AG09309 (cell line): ENCODE data around the gene SIAH3.
"Not testable (repeated sequence)": the region's sequence is repeated elsewhere in the genome, so short reads cannot be mapped to it uniquely, and the experiment has no call there.

Experiments
- DNase-seq: peaks from one replicate; pipeline ENCODE4 v3.0.0-alpha.2; 2010; ENCODE audit warnings: low read depth
- H3K4me3 ChIP-seq: 2 replicates; pipeline ENCODE4 v1.5.1; 2011; ENCODE audit warnings: mild to moderate bottlenecking, low read depth, low read length, moderate library complexity; ENCODE audit not compliant: control insufficient read depth
- TF ChIP-seq, protein P1 (sequence below): IDR thresholded peaks from 2 replicates; pipeline ENCODE4 v1.5.1; 2011; ENCODE audit warnings: mild to moderate bottlenecking, low read depth, low read length, inconsistent platforms; ENCODE audit not compliant: insufficient read depth, control insufficient read depth; ENCODE audit errors: missing control alignments

SIAH3 gene

DNA sequence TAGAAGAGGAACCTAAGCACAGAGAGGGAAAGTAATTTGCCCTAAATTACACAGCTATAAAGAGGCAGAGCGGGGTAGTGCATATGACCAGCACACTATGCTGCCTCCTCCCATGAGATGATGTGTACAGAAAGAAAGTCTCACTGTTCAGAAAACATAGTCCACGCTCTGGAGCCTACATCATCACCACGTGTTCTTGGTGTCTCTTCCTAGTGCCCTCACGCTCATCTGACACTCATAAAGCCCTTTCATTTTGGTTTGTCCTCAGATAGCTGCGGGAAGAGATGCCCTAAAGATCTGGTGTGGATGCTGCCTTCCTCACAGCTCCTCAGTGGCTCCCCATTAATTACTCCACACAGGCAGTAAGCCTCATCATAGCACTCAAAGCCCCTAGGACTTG is 27.4 kb upstream of the SIAH3 start:
- DNase-seq, result no peak
- TF ChIP-seq, protein P1, sequence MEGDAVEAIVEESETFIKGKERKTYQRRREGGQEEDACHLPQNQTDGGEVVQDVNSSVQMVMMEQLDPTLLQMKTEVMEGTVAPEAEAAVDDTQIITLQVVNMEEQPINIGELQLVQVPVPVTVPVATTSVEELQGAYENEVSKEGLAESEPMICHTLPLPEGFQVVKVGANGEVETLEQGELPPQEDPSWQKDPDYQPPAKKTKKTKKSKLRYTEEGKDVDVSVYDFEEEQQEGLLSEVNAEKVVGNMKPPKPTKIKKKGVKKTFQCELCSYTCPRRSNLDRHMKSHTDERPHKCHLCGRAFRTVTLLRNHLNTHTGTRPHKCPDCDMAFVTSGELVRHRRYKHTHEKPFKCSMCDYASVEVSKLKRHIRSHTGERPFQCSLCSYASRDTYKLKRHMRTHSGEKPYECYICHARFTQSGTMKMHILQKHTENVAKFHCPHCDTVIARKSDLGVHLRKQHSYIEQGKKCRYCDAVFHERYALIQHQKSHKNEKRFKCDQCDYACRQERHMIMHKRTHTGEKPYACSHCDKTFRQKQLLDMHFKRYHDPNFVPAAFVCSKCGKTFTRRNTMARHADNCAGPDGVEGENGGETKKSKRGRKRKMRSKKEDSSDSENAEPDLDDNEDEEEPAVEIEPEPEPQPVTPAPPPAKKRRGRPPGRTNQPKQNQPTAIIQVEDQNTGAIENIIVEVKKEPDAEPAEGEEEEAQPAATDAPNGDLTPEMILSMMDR, result no peak
- no peak overlapping the region for H3K4me3 ChIP-seq

DNA sequence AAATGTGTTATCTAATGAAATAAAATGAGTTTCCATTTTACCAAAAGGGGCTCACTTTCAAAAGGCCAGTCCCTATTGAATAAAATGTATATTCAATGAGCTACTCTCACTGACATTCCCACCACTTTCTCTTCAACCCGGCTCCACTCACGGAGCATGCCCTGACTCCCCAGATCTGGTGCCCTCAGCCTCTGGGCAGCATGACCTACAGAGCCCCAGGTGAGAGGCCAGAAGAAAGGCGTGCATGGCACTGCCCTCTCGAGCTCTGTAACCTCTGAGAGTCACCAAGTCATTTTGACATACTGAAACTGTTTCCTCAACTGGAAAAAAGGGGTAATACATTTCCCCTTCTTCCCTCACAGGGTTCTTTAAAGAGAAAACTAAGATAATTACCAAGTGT is 25.2 kb upstream of the SIAH3 start:
- TF ChIP-seq, protein P1, result no peak
- no peak for DNase-seq
- no peak overlapping the region for H3K4me3 ChIP-seq

DNA sequence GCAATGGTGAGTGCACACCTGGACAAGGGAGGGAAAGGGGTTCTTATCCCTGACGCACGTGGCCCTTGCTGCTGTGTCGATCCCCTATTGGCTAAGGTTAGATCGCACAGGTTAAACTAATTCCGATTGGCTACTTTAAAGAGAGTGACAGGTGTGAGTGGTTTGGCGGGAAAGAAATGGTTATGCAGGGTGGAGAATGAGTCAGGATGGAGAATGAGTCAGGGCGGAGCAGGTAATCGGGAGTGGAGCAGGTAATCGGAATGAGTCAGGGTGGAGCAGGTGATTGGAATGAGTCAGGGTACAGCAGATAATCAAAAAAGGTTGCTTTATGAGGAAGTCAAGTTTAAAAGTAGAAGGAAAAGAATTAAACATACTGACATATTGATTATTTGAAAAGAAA is 24.4 kb upstream of the SIAH3 start:
- H3K4me3 ChIP-seq, result no peak overlapping the region
- TF ChIP-seq, protein P1, result no peak
- no peak for DNase-seq

DNA sequence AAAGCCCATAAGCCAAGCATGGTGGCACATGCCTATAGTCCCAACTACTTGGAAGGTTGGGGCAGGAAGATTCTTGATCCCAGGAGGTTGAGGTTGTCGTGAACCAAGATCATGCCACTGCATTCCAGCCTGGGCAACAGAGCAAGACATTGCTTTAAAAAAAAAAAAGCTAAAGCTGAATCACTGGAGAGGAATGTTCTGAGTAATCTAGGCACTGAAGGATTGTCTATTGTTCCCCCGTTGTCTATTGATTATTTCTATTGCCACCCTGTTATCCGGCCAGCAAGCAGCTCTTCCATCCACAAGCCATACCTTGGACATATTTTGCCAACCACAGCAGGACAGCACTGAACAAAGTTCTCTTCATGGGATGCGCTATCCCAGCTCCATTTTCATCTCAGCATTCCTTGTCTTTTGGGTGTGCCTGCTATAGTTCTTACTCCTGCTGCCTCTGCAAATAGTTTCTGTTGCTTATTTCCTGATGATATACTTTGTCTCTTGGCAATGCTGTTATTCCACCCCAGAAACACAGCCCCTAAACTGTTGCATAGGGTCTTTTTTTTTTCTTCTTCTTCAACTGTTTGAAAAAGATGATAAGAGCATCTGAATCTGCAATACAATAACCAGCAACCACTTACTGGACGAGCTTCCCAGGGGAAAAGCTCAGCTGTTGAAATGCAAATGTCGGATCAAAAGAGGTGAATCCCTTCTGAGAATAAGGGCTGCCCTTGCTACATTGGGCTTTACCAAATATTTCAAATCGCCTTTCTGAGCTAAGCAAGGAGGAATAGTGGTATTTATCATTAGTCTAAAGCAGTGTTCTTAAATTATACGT is 22.2 kb upstream of the SIAH3 start:
- TF ChIP-seq, protein P1, result no peak
- no peak overlapping the region for H3K4me3 ChIP-seq
- no peak for DNase-seq

DNA sequence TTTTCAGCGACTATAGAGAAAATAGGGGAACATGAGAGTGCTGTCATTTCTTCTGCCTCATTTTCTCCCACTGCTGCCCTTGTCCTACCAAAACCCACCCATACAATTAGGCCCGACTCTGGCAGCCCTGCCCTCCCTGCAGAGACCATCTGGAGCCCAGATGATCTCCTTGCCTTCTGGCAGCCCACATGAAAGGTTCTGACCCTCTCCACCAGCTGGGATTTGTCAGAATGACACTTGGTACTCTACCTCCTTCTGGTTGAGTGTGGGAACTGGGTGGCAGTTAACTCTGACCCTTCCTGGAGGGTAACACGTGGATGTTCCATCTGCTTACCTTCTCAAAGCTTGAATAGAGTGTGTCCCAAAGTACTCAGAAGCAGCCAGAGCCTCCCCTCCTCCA is 21.0 kb upstream of the SIAH3 start:
- no peak for DNase-seq
- no peak overlapping the region for H3K4me3 ChIP-seq
- TF ChIP-seq, protein P1, result no peak

DNA sequence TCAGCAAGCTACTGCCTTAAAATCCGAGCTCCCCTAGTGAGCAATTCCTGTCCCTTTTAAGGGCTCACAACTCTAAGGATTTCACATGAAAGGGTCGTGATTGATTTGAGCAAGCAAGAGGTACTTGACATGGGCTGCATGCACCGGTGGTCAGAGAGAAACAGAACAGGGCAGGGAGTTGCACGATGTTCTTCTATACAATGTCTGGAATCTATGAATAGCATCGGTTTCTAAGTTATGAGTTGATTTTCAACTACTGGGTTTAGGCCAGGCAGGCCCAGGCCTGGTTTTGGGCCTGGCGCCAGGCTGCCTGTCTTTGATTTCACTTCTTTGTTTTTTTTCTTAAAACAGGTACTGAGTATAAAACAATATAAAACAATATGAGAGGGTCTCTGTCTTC is 19.6 kb upstream of the SIAH3 start:
- not testable (repeated sequence) for H3K4me3 ChIP-seq, DNase-seq

DNA sequence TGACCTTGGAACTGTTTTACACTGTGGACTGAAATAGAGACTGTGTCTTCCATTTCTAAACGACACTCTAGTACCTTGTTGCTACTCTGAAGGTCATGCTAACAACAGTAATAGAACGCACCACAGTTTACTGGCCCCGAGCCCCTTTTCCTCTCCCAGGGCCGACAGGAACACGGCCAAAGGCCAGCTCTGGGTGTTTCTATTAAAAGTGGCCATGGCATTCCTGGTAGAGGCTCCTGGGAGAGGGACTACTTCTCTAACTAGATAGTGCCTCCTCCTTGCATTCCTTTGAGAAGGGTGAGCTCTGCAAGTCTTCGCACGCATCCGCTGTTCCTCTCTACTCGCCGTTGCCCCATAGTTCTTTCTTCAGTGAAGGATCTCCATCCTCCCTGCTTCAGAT is 18.7 kb upstream of the SIAH3 start:
- H3K4me3 ChIP-seq, result no peak overlapping the region
- TF ChIP-seq, protein P1, result no peak
- DNase-seq, result no peak
